HepG2 (cell line): ENCODE measurements around the gene PIEZO1. TPM values are rescaled to one million over a fixed set of nuclear protein-coding genes. Genes with fewer than 3 reads are reported as not detected.
A peak's percentile ranks its signal among the peaks of the same experiment; 100 is the strongest.

Experiments
- ATAC-seq: fragments of 200-7000 bp; cut with Tn5 transposase; 3 replicates; pipeline ENCODE4 v1.9.1; 2020; ENCODE audit warnings: mild to moderate bottlenecking, moderate library complexity
- BruUV-seq: library from RNA; stranded (reverse); fragments of 400-500 nt; replicated peaks from 2 replicates; lab custom pipeline; 2021; lab: Mats Ljungman, UMichigan
- CTCF ChIA-PET: fragments of 300-600 bp; formaldehyde crosslinking; extraction: SDS; loops from one replicate; lab custom pipeline; 2021; ENCODE audit warnings: low total read pairs, inconsistent platforms, low intra/inter-chr PET ratio; lab: Yijun Ruan, JAX
- POLR2A ChIA-PET: fragments of 350-600 bp; sonication (Branson Sonifier 250); formaldehyde crosslinking; loops from one replicate; lab custom pipeline; 2020; ENCODE audit warnings: antibody characterized with exemption, inconsistent platforms; lab: Yijun Ruan, JAX
- DNase-seq: peaks from one replicate; pipeline ENCODE4 v3.0.0-alpha.2; 2015; ENCODE audit warnings: low spot score
- FAIRE-seq: peaks from 3 replicates; lab custom pipeline; 2011; peaks lifted over from hg19 to GRCh38; lab: Jason Lieb, UNC
- H2AFZ ChIP-seq: one replicate; pipeline ENCODE4 v1.6.1; 2011; ENCODE audit warnings: low read length, inconsistent platforms
- H3K27ac ChIP-seq: fragments of 300-600 bp; 3 replicates; pipeline ENCODE4 v1.8.0; 2011; ENCODE audit warnings: mixed run types, mild to moderate bottlenecking, mixed read lengths, low read length, inconsistent platforms; ENCODE audit not compliant: insufficient read depth; ENCODE audit errors: extremely low read length
- H3K27me3 ChIP-seq, 2 experiments: fragments of 200-600 bp in 1 of 2; 2 replicates in 1 of 2; 3 replicates in 1 of 2; pipeline versions ENCODE4 v1.6.0 to v1.8.0; 2011; ENCODE audit warnings: low read length in 2 of 2, mild to moderate bottlenecking in 2 of 2, moderate library complexity in 2 of 2, inconsistent platforms in 1 of 2; ENCODE audit not compliant: insufficient read depth in 2 of 2, control insufficient read depth in 1 of 2
- H3K36me3 ChIP-seq, 2 experiments: fragments of 200-600 bp in 1 of 2; replicated peaks in 1 of 2; 2 replicates in 1 of 2; 3 replicates in 1 of 2; pipeline versions ENCODE4 v1.5.1 to v1.8.0; 2011; ENCODE audit warnings: low read length in 2 of 2, inconsistent platforms in 1 of 2; ENCODE audit not compliant: insufficient read depth in 2 of 2, control insufficient read depth in 1 of 2
- H3K4me1 ChIP-seq: 2 replicates; pipeline ENCODE4 v1.5.1; 2012; ENCODE audit warnings: low read length, inconsistent platforms; ENCODE audit not compliant: insufficient read depth
- H3K4me2 ChIP-seq: 2 replicates; pipeline ENCODE4 v1.6.0; 2011; ENCODE audit warnings: low read depth, low read length, inconsistent platforms
- H3K4me3 ChIP-seq, 3 experiments: fragments of 200-600 bp in 1 of 3; sonication (generic), shearing (Covaris generic) in 1 of 3; replicated peaks in 1 of 3; 2 replicates each; pipeline ENCODE4 v1.5.1; 2011 to 2016; ENCODE audit warnings: low read length in 3 of 3, inconsistent platforms in 2 of 3, low read depth in 2 of 3, mild to moderate bottlenecking in 2 of 3, control low read depth in 1 of 3, mixed read lengths in 1 of 3; ENCODE audit not compliant: insufficient read depth in 1 of 3
- H3K79me2 ChIP-seq: one replicate; pipeline ENCODE4 v1.6.1; 2011; ENCODE audit warnings: low read length, inconsistent platforms; ENCODE audit not compliant: insufficient read depth
- H3K9ac ChIP-seq: 2 replicates; pipeline ENCODE4 v1.6.0; 2011; ENCODE audit warnings: mild to moderate bottlenecking, low read depth, low read length, inconsistent platforms; ENCODE audit not compliant: insufficient read depth
- H3K9me3 ChIP-seq: 2 replicates; pipeline ENCODE4 v1.5.1; 2012; ENCODE audit warnings: mild to moderate bottlenecking, low read length
- H4K20me1 ChIP-seq: 2 replicates; pipeline ENCODE4 v1.6.0; 2011; ENCODE audit warnings: inconsistent platforms, mild to moderate bottlenecking, low read length, moderate library complexity; ENCODE audit not compliant: insufficient read depth
- AGO2 ChIP-seq: fragments of 200-400 bp; formaldehyde crosslinking; optimal IDR thresholded peaks from 2 replicates; pipeline ENCODE3; 2017; ENCODE audit warnings: mild to moderate bottlenecking, low read depth, low read length, moderate library complexity
- MZF1 ChIP-seq: sonication (generic); formaldehyde crosslinking; IDR thresholded peaks from 2 replicates; pipeline ENCODE4 v1.8.1; 2023; ENCODE audit warnings: mild to moderate bottlenecking, missing genetic modification reagents, borderline replicate concordance
- NFE2L1 ChIP-seq: sonication (generic); formaldehyde crosslinking; IDR thresholded peaks from 2 replicates; pipeline ENCODE4 v1.4.0; 2020; ENCODE audit warnings: missing genetic modification reagents, mild to moderate bottlenecking, borderline replicate concordance
- RBFOX2 ChIP-seq: fragments of 200-400 bp; formaldehyde crosslinking; IDR thresholded peaks from 2 replicates; pipeline ENCODE4 v1.6.1; 2017; ENCODE audit warnings: low read depth, mild to moderate bottlenecking, low read length
- ZBTB38 ChIP-seq: sonication (generic); formaldehyde crosslinking; IDR thresholded peaks from 2 replicates; pipeline ENCODE4 v1.5.1; 2020; ENCODE audit warnings: mild to moderate bottlenecking, missing genetic modification reagents
- ZNF614 ChIP-seq: IDR thresholded peaks from 2 replicates; pipeline ENCODE4 v1.6.1; 2018; ENCODE audit warnings: missing biosample characterization, missing genetic modification reagents, inconsistent platforms, borderline replicate concordance
- ZNF75D ChIP-seq: sonication (generic); formaldehyde crosslinking; IDR thresholded peaks from 2 replicates; pipeline ENCODE4 v1.8.1; 2023; ENCODE audit warnings: missing genetic modification reagents, mild to moderate bottlenecking, borderline replicate concordance
- WGBS: methylation state at CpG from one replicate; pipeline ENCODE4 v1.1.6; 2017; ENCODE audit warnings: low lambda C conversion rate; 5-methylcytosine and 5-hydroxymethylcytosine counted together
- in situ Hi-C: cut with HindIII; loops from 2 replicates; pipeline ENCODE4 v1.10.0; 2017; ENCODE audit warnings: low pct_unique_long_range_greater_than_20kb; ENCODE audit not compliant: extremely low pct_ligation_motif_present
- intact Hi-C: fragments of 100-400 bp; cut with micrococcal nuclease; formaldehyde crosslinking; loops from one replicate; pipeline ENCODE4 v1.10.0; 2022; ENCODE audit not compliant: unreplicated experiment
- polyA plus RNA-seq, 8 experiments: library from polyadenylated mRNA; depleted of rRNA in 3 of 8; stranded (reverse) in 7 of 8; unstranded in 1 of 8; fragments of >200 nt; fragmentation: Illumina TruSeq in 4 of 8; extraction: Trizol in 4 of 8; gene quantifications; 2 replicates each; pipeline versions ENCODE4 v1.2.1 to v1.2.3, GENCODE V29; 2011 to 2016; ENCODE audit warnings: low read depth in 4 of 8, missing spikeins in 1 of 8, mixed read lengths in 1 of 8; ENCODE audit not compliant: insufficient read depth in 1 of 8
- total RNA-seq, 5 experiments: library from RNA; depleted of rRNA; stranded (reverse); fragments of >200 nt; fragmentation: Illumina TruSeq; extraction: Trizol; gene quantifications; 2 replicates each; pipeline ENCODE4 v1.2.3, GENCODE V29; 2016; ENCODE audit warnings: low read depth in 1 of 5

The PIEZO1 gene
- total and polyA plus RNA-seq, 2 of the 13 experiments (the other 11 are each of a cell fraction or from before 2014, with no cell fraction given) = 67.9 to 85.0 TPM

- no peaks in the 10 kb centered on the region for H3K27me3 ChIP-seq
- BruUV-seq = no TSS peak
- FAIRE-seq (no peak), DNase-seq (no peak), ATAC-seq (no peak)
- CTCF ChIA-PET = no interaction called here
- H4K20me1 ChIP-seq = peaks cover 28% of the 10 kb centered on the region
- intact Hi-C loops (no loop called here), in situ Hi-C loops (no loop called here)
- POLR2A ChIA-PET = interaction anchor here (0.8 to 1.9 kb wide), 5 partner anchors 9 to 79 kb away, joined by 3 to 6 read pairs (median 4); no protein-coding TSS in a partner anchor
- peak overlapping the region; percentile 97; the same call in 1 of the 2 replicates for H3K4me2 ChIP-seq
- H3K9ac ChIP-seq = no peak overlapping the region
- TF ChIP-seq ZNF614 (CRISPR knock-in tag) (no peak), ZBTB38 (CRISPR knock-in tag) (0 out of 2 replicates have a peak, but pooled peaks have one; percentile 13), NFE2L1 (0 out of 2 replicates have a peak, but pooled peaks have one; percentile 34), MZF1 (CRISPR knock-in tag) (no peak)
- H3K36me3 ChIP-seq = peaks cover 2 to 4% of the 10 kb centered on the region in 2 experiments; a peak in 1 of 5 replicates
- peaks cover 44% of the 10 kb centered on the region for H3K4me1 ChIP-seq
- H3K4me3 ChIP-seq = 0 out of 6 replicates have a peak overlapping the region, but pooled peaks of 1 of the 3 experiments have one; percentile 11
- peak overlapping the region; percentile 6 for H3K27ac ChIP-seq
- no peaks in the 10 kb centered on the region for H3K9me3 ChIP-seq
- H3K79me2 ChIP-seq = peaks cover 71% of the 10 kb centered on the region
- WGBS = 91% methylated on average over 18 of the region's 34 CpGs
- H2AFZ ChIP-seq = no peak overlapping the region
Measured at GRCh38 chr16:88779406-88780141, 5.4 kb downstream of the PIEZO1 start.

GRCh38 chr16:88778541-88779065 lies 6.4 kb downstream of the PIEZO1 start:
- H3K27ac ChIP-seq = no peak overlapping the region
- intact Hi-C loops = no loop called here
- H2AFZ ChIP-seq = no peak overlapping the region
- H4K20me1 ChIP-seq = peaks cover 28% of the 10 kb centered on the region
- TF ChIP-seq RBFOX2 = peak; percentile 46; the same call in 1 of the 2 replicates
- no peak for TF ChIP-seq ZNF75D (CRISPR knock-in tag)
- TF ChIP-seq AGO2 = peak; percentile 65
- peaks cover 2 to 4% of the 10 kb centered on the region in 2 experiments; a peak in 1 of 5 replicates for H3K36me3 ChIP-seq
- ChIA-PET POLR2A (interaction anchor here (0.8 to 1.9 kb wide), 2 partner anchors 8 to 78 kb away, joined by 3 to 6 read pairs; no protein-coding TSS in a partner anchor), CTCF (no interaction called here)
- DNase-seq (no peak), FAIRE-seq (no peak), ATAC-seq (no peak)
- H3K9me3 ChIP-seq = no peaks in the 10 kb centered on the region
- no peaks in the 10 kb centered on the region for H3K27me3 ChIP-seq
- H3K4me1 ChIP-seq = peaks cover 51% of the 10 kb centered on the region
- H3K4me2 ChIP-seq = no peak overlapping the region
- WGBS = 95% methylated on average over 29 of the region's 30 CpGs
- peaks cover 68% of the 10 kb centered on the region for H3K79me2 ChIP-seq
- H3K9ac ChIP-seq = no peak overlapping the region
- in situ Hi-C loops = no loop called here
- H3K4me3 ChIP-seq = no peak overlapping the region
- BruUV-seq = no TSS peak
